NCI-H69 (cell line): ENCODE results near the gene NRP2.

Experiments used
- DNase-seq: peaks from one replicate; lab custom pipeline; 2025; lab: John Stamatoyannopoulos, UW

The NRP2 gene

DNA sequence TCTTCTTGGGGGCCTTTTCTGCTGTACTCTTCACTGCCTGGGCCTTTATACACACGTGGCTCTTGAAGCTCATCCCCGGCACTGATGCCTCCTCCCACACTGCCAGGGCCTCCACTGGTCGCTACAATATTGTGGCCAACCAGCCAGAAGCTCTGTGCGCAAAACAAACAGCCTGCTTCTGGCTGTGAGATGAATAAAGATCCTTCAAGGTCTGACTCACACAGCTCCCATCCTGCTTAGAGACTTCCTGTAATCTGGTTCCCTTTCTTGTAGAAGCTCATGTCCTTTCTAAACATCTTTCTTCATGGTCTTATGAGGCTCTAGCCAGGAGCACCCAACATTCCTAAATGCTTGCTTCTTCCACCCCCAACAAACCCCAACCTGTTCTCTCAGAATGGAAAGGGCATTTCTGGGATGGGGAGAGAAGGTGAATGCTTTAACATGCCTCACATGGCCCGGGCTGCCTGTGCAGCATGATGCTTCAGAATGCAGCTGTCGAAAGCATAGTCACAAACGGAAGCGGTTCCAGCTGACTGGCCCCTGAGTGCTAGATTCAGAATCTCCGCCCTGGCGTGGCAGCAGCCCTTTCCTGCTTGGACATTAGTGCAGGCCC lies 24.6 kb downstream of the NRP2 start:
- peak; percentile 25 for DNase-seq

DNA sequence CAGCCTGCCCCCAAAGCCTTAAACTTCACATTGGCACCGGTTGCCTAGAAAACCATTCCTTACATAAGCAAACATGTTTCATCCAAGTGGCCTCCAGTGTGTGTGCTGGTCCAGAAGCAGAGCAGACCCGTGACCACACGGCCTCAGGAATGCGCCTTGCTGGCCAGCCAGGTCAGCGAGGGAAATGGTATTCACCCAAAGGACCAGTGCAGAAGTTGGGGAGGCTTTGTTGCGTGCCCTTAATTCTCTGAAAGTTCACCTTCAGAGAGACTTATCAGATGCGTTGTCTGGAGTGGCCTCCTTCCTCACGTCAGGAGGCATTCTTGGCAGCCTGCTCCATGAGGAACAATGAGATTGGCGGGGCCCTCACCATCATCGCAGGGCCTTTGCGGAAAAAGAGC lies 25.9 kb downstream of the NRP2 start:
- no peak for DNase-seq

DNA sequence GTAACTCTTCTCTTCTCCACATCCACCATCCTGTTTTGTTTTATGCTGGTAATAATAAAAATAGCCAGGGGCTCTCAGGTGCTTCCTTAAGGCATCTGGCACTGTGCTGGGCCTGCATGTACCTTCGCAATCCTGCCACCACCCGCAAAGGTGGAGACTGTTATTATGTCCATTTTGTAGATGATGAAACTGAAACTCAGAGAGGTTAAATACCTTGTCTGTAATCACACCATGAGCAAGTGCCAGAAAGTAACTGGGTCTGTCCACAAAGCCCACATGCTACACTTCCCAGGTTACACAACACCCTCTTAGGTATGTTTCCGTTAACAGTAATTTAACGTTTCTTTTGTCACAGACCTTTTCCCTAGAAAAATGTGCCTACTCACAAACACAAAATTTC lies 27.0 kb downstream of the NRP2 start:
- peak; percentile 5 for DNase-seq

DNA sequence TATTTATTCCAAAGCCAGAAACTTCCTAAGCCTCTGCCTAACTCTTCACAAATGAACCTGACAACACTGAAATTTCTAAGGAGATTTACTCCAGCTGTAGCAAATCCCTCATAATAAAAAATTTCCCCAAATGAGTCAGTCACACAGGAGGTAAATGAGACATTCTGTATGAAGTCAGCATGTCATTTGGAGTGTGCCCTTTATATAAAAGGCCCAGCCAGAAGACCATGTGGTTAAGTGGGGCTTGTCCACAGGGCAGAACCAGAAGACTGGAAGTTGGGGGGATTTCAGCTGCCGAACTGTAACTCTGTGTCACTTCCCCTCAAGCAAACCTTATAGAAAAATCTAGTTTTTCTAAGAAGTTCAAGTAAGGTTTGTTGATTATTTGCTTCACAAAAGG lies 30.2 kb downstream of the NRP2 start:
- DNase-seq = no peak

DNA sequence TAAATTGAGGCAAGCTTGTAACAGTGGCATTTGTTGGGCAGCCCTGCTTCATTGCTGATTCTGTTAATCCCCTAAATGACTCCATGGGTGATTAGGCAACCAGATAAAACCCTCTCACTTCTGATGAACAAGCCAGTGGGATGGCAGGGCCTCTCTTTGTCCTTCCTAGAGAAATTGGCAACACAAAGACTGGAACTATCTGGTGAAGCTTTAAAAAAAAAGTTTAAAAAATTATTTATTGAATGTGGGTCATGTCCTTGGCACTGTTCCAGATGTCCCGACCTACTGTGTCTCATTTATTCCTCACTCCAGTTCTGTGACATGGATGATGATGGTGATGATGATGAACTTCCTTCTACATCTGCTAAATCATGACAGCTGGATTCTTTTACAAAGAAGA lies 30.8 kb downstream of the NRP2 start:
- no peak for DNase-seq

DNA sequence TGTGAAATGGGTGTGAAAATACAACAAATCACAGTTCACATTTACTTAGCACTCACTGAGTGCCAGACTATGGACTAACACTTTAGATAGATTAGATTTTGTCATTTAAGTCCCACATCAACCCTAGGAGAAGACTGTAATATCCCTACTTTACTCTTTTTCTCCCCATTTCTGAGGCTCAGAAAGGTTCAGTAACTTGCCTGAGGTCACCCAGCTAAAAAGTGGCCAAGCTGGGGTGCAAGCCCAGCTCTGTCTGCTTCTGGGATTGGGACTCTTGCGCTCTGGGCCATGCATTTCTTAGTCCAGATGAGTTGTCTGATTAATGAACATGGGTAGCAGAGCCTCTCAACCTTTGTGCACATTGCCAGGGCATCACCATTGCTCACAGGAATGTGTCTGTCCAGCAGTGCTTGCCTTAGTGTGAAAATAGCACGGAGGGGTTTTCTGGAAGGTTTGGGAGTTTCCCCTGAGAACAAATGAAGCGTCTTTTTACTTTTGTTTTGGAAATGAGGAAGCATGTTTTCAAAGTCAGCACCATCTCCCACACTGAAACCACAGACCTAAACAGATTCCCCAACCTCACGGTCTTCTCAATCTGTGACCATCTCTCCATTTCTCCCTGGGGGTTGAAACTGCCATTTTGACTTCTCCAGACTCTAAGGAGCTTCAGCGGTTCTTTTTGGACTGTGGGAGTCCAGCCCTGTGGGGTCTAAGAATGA lies 31.9 kb downstream of the NRP2 start:
- DNase-seq = no peak

DNA sequence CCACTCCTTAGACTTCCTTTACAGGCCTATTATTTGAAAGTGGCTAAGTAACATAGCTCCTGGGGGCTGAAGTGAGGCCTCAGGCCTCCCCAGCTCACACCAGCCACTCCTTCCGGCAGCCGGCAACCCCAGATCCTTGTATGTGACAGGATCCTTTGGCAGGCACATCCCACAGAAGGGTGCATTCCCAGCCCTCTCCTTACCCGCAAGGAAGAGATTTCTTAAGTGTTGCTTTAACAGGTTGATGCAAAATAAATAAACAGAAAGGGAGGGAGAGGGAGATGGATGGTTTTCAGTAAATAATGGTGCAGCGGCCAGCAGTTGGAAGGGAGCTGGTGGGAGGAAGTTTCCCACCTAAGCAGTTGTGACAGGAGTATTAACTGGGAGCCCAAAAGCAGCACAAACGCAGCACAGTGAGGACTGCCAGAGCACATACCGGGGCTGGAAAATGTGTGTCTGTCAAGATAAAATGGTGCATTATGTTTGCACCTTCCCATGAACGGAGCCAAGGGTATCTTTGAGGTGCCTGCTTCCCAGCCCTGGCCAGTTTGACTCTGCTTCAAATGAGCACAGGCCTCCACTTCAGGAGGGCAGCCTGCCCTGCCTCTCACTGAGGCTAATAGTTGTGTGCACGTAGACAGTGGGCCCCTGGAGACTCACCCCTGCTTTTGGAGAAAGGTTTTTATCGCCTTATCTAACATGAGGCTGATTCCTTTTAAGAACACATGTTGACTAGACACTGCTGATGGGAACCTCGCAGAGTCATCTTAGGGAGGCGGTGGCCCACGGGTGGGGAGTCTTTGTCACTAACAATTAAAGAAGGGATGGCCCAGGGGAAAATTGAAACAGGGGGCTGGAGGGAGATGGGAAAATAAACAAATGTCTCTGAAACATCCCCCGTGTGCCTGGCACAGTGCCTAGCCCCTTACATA lies 32.8 kb downstream of the NRP2 start:
- no peak for DNase-seq

DNA sequence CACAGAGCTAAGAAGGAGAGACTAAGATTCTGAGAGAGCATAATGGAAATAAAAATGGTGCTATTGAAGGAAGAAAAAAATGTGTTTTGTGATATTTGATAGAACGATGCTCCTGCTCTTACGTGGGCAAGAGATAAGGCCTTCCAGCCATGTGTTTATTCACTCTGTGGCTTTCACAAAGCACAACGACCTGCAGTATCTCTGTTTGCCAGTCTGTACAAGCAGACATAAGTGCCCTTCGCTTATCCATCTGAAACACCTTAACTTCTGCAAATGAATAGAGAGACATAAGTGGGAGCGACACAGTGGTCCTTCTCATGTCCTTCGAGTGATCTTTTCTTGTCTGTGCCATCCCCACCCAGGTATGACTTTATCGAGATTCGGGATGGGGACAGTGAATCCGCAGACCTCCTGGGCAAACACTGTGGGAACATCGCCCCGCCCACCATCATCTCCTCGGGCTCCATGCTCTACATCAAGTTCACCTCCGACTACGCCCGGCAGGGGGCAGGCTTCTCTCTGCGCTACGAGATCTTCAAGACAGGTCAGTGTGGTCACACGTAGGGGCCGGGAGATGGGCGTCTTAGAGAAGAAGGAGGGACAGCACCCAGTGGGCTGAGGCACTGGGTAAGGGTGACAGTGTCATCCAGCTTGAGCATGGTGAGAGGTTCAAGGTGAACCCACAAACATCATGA lies 33.7 kb downstream of the NRP2 start:
- no peak for DNase-seq

DNA sequence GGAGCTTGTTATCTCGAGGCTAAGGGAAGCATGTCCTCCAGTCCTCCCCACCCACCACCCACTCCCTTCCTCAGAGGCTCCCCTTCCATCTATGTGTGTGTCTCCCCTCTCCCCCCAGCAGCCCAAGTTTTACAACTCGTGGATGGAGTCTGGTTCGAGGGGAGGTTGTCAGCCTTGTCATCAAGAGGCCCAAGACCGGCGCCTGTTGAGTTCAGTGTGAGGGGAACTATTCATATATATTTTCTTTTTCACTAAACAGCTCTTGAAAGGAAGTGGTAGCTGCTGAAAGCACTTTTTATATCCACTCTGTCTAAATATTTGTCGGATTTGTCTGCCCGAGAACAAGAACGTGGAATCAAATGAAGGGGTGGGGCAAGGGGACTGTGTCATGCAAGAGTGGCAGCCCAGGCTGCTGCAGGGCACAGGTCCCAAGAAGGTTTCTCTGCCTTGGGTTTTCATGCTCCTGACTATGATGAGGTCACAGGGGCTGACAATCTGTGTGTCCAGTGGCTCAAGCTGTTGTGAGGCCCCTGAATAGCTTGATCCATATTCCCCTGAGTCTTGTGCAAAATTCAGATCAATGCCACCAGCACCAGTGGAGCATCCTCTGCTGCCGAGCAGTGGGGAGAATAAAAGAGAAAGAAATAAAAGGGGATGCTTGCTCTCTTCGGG lies 35.0 kb downstream of the NRP2 start:
- DNase-seq = no peak

DNA sequence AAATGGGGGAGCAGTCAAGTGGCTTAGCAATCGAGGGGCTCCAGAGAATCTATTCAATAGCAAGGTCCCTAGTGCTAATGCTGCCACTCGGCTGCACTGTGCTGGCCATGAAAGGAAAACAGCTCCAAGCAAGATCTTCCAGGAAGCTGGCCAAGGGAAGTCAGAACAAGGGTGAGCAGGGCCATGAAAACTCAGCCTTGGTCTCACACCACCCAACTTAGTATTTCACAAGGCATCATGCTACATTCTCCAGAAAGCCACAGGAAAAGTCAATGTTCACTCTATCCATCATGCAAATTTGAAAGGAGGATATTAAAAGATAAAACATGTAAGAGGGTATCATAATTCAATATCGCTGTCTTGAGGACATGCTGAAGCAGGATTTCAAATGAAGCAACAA lies 35.7 kb downstream of the NRP2 start:
- DNase-seq = no peak

DNA sequence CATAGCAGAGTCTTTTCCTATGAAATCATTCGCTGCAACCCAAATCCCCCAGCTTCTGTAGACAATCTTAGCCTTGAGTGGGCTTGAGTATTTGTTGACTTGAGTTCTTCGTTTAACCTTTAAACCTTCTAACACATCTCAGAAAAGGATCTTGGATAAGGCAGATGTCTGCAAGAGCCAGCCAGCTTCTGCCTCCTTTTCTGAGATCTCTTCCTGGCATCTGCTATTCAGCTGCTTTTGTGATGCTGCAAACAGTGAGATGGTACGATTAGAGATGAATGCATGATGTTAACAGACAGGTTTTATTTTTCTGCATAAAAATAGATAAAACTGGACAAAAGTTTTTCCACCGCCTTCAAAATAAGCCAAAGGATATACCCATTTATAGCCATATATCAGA lies 37.5 kb downstream of the NRP2 start:
- DNase-seq = no peak

DNA sequence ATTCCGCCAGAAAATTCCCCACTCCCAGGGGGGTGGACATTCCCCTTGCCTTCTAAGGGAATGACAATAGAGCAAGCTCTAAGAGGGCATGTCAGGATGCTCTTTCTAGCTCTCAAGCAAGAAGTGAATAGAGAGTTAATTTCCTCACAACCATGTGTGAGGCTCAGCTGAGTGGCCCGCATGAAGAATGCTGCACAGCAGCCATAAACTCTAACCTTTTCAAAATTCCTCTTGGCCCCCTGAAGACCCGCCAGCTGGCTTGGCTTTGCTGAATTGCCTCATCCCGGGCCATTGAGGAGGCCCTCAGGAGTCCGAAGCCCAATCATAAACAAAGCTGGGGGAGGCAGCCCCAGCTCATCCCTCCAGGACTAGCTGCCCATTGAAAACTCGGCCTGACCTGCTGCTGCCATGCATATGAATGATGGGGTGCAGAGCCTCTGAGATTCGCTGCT lies 38.2 kb downstream of the NRP2 start:
- DNase-seq = no peak

DNA sequence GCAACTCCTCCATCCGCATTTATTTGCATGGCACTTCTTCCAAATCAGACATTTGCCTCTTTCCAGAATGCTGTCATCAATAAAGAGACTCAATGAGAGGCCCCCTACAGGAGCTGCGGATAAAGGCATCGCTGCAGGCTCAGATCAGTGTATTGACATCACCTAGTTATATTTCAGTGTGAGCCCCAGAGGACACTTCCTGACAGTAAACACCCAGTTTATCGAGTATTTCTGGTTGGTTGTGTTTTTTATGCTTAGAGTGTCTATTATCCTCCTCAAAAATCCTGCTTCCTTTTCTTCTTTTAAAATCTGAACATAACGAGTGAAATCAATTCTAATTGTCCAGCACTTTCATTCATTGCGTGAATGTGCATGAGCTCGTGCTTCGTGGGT lies 38.8 kb downstream of the NRP2 start:
- peak; percentile 12 for DNase-seq

DNA sequence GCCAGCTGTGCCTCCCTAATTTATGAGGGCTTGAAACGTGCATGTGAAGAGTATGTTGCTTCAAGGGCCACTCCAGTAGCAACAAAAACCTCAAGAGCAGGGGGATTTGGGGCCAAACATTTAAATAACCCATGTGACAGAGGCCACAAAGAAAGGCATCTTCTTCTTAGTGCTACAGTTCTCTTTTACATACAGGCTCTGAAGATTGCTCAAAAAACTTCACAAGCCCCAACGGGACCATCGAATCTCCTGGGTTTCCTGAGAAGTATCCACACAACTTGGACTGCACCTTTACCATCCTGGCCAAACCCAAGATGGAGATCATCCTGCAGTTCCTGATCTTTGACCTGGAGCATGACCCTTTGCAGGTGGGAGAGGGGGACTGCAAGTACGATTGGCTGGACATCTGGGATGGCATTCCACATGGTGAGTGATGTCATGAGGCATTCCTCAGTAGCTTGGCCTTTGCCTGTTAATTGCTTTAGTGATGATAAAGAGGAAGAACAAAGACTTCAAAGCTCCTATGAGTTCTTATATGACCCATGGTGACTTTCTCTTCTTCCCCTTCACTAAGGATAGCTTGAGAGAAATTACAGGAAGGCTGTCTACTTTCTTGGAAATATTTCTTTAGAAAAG lies 40.1 kb downstream of the NRP2 start:
- DNase-seq = no peak

DNA sequence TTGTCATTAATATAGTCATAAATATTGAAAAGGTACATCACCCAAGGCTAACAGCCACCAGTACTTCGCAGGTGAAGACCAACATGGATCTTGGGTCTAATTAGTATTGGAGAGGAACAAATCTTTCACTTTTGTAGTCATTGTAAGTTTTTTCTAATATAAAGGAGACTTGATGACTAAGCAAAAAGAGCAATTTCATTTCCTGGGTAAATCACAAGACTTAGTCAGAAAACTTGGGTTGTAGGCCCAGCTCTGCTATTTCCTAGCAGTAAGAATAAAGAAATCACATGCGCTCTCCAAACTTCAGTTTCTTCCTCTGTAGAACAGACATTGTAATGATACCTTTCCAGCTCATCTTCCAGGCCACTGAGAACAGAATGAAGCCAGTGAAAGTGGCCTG lies 40.9 kb downstream of the NRP2 start:
- no peak for DNase-seq

DNA sequence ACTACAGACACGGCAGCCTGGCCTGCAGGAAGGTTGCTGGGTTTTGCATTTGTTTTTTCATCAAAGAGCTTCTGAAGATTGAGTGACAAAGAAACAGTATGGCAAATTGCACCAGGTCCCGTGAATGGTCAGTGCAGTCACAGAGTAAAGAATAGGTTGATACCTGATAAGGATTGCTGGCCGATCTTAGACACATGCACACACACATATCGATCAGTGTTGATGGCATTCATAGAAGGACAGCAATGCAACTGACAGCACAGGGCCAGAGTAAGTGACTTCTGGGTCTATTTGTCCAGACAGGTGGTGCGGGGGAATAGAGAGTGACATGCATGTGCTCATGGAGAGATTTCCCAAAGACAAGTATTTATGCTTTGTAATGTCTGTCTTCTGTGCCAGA lies 42.8 kb downstream of the NRP2 start:
- DNase-seq = no peak

DNA sequence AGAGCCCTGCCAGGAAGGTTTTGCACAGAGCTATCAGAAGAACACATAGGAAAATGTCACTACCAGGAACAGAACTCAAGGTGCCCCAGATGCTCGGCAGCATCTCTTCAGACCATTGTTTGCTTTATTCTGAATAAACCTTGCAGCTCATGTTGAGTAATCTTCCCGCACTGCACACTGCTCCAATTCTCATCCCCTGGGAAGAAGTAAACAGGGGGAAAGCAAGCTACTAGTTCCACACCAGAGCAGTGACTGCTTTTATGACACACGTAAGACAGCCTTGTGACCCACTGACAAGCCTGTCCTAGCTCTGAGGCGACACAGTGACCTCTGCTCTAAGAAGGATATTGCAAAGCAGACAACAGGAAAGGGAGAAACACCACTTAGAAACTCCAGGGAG lies 44.2 kb downstream of the NRP2 start:
- DNase-seq = no peak

DNA sequence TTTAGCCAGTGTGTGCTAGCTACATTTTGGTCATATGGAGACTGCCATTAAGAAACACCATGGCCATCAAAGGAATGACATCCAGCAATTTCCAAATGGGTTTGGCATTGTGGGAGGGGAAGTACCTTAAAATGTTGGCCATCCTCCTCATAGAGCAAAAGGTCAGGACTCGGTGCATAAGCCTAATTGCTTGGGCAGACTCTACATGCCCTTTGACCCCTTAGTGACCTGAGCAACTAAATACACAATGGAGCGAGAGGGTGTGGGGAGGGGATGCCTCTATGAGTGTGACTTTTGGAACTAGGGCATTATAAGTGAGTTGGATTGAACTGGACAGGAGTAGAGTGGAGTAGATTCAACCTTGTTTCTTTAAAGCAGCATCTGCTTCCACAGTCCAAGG lies 44.9 kb downstream of the NRP2 start:
- no peak for DNase-seq

DNA sequence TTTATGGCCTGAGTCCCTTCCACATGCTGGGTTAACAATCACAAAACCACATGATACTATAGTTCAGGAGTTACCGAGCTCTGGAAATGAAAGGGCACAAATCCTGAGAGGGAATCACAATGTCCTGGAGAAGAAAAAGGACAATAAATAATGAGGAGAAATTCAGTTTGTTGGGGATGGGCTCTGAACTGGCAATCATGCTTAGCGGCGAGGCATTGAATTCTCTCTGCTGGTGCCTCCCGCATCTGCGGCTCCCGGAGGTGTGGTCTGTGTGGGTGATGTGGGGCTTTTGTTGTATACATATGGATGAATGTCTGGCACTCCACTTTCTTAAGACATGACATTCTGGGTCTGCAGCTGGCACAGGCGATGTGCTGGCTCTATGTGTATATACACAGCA lies 46.1 kb downstream of the NRP2 start:
- DNase-seq = no peak

DNA sequence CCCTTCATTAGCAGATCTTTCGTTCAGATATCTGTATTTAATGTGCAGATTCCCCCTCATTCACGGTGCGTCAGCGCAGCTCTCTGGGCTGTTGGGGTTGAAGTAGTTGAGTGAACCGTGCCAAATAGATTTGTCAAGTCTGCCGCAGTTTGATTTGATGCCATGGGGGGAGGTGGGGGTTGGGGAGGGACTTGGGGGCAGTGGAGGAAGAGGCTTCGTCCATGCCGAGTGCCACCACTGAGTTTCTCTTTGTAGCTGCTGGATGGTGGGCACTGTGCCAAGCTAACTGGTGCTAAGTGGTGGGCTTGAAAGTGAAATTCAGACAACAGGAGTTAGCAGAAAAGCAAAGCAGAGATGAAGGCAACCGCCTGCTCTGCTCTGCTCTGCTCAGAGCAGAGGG lies 47.9 kb downstream of the NRP2 start:
- DNase-seq = no peak
